Subcutaneous adipose tissue (tissue), 4 donors: ENCODE measurements around the gene SLC7A4. TPM values are rescaled to one million over a fixed set of nuclear protein-coding genes. Genes with fewer than 3 reads are reported as not detected.

Experiments used
- CTCF ChIP-seq: fragments of 450-650 bp; IDR thresholded peaks from one replicate; pipeline ENCODE4 v1.5.1; 2016; ENCODE audit warnings: low read depth, mild to moderate bottlenecking, control low read depth, antibody characterized with exemption, moderate library complexity
- total RNA-seq, 4 donors: library from RNA; depleted of rRNA; stranded (reverse); fragments of >200 nt; gene quantifications; one replicate each; pipeline ENCODE4 v1.1.0, GENCODE V29; 2016

Gene SLC7A4
- total RNA-seq, 4 donors from 2014 or later = 0.94 to 4.4 (median 2.1) TPM

GRCh38 chr22:21054714-21055563 is 22.6 kb upstream of the SLC7A4 start:
- TF ChIP-seq CTCF = no peak

GRCh38 chr22:21054046-21054713 is 21.8 kb upstream of the SLC7A4 start:
- no peak for TF ChIP-seq CTCF

- no peak for TF ChIP-seq CTCF
Measured at GRCh38 chr22:21052715-21053459, 20.5 kb upstream of the SLC7A4 start.

GRCh38 chr22:21051831-21052400 is 19.6 kb upstream of the SLC7A4 start:
- TF ChIP-seq CTCF = no peak

- TF ChIP-seq CTCF = no peak
Measured at GRCh38 chr22:21051145-21051830, 18.9 kb upstream of the SLC7A4 start.

GRCh38 chr22:21047730-21048129 is 15.4 kb upstream of the SLC7A4 start:
- no peak for TF ChIP-seq CTCF
